HAP-1 (cell line): ENCODE measurements around the gene GATD1.
"Not testable (repeated sequence)": the region's sequence is repeated elsewhere in the genome, so short reads cannot be mapped to it uniquely, and the experiment has no call there.

ENCODE experiments used
- DNase-seq, 2 experiments: peaks; one replicate each; pipeline ENCODE4 v3.0.0-alpha.2; 2016 to 2020; ENCODE audit warnings: low spot score in 2 of 2
- H3K27me3 ChIP-seq: fragments of 250-450 bp; sonication (Bioruptor Pico); 2 replicates; pipeline ENCODE4 v1.5.1; 2020; ENCODE audit warnings: low read depth, mild to moderate bottlenecking, moderate library complexity
- H3K36me3 ChIP-seq: fragments of 250-450 bp; sonication (Bioruptor Pico); replicated peaks from 2 replicates; pipeline ENCODE4 v1.5.1; 2020; ENCODE audit warnings: mild to moderate bottlenecking
- H3K4me1 ChIP-seq: fragments of 250-450 bp; sonication (Bioruptor Pico); 2 replicates; pipeline ENCODE4 v1.5.1; 2020; ENCODE audit warnings: mild to moderate bottlenecking
- H3K4me3 ChIP-seq: fragments of 250-450 bp; sonication (Bioruptor Pico); 2 replicates; pipeline ENCODE4 v1.5.1; 2020; ENCODE audit warnings: mild to moderate bottlenecking, moderate library complexity
- H3K9me3 ChIP-seq: fragments of 250-450 bp; sonication (Bioruptor Pico); 2 replicates; pipeline ENCODE4 v1.5.1; 2020; ENCODE audit warnings: mild to moderate bottlenecking, moderate library complexity
- in situ Hi-C: fragments of 300-500 bp; cut with MboI; formaldehyde crosslinking; loops from 3 replicates; pipeline ENCODE4 v1.14.3; 2020; ENCODE audit warnings: low sequenced_read_pairs, inconsistent platforms, mixed read lengths

Gene GATD1

GRCh38 chr11:737899-738298, 39.4 kb downstream of the GATD1 start:
- DNase-seq, H3K4me3 ChIP-seq, H3K27me3 ChIP-seq, H3K9me3 ChIP-seq, H3K4me1 ChIP-seq, H3K36me3 ChIP-seq, in situ Hi-C loops: not testable (repeated sequence)

GRCh38 chr11:737366-737765, 39.9 kb downstream of the GATD1 start:
- DNase-seq, result no peak
- no peaks in the 10 kb centered on the region for H3K9me3 ChIP-seq
- in situ Hi-C loops, result no loop called here

GRCh38 chr11:734541-734940, 42.7 kb downstream of the GATD1 start:
- H3K4me1 ChIP-seq, DNase-seq, H3K9me3 ChIP-seq, in situ Hi-C loops, H3K36me3 ChIP-seq, H3K27me3 ChIP-seq, H3K4me3 ChIP-seq: not testable (repeated sequence)

More at GRCh38 chr11:737366-737765, 39.9 kb downstream of the GATD1 start:
- Histone ChIP-seq H3K4me1 (peaks cover 3% of the 10 kb centered on the region; the same call in 1 of the 2 replicates), H3K4me3 (no peak overlapping the region), H3K27me3 (no peaks in the 10 kb centered on the region), H3K36me3 (no peaks in the 10 kb centered on the region)

- Histone ChIP-seq H3K4me1 (peaks cover 3% of the 10 kb centered on the region; the same call in 1 of the 2 replicates), H3K4me3 (no peak overlapping the region), H3K36me3 (no peaks in the 10 kb centered on the region), H3K27me3 (no peaks in the 10 kb centered on the region), H3K9me3 (no peaks in the 10 kb centered on the region)
- in situ Hi-C loops, result no loop called here
- no peak for DNase-seq
These were observed 44.2 kb downstream of the GATD1 start for GRCh38 chr11:733072-733471.

GRCh38 chr11:729492-730074, 47.7 kb downstream of the GATD1 start:
- H3K27me3 ChIP-seq, result no peaks in the 10 kb centered on the region
- peaks cover 2% of the 10 kb centered on the region; the same call in 1 of the 2 replicates for H3K4me1 ChIP-seq
- H3K4me3 ChIP-seq, result no peak overlapping the region
- H3K9me3 ChIP-seq, result no peaks in the 10 kb centered on the region
- DNase-seq, result no peak
- in situ Hi-C loops, result no loop called here
- no peaks in the 10 kb centered on the region for H3K36me3 ChIP-seq

GRCh38 chr11:728901-729491, 48.3 kb downstream of the GATD1 start:
- H3K4me1 ChIP-seq, result peaks cover 2% of the 10 kb centered on the region; the same call in 1 of the 2 replicates
- H3K9me3 ChIP-seq, result no peaks in the 10 kb centered on the region
- H3K4me3 ChIP-seq, result no peak overlapping the region
- DNase-seq, result no peak
- in situ Hi-C loops, result no loop called here
- H3K27me3 ChIP-seq, result no peaks in the 10 kb centered on the region
- H3K36me3 ChIP-seq, result no peaks in the 10 kb centered on the region

- peak; percentile 68 to 90 for DNase-seq
- H3K4me3 ChIP-seq, result no peak overlapping the region
- no peaks in the 10 kb centered on the region for H3K36me3 ChIP-seq
- in situ Hi-C loops, result no loop called here
- no peaks in the 10 kb centered on the region for H3K27me3 ChIP-seq
- H3K4me1 ChIP-seq, result peaks cover 2% of the 10 kb centered on the region; the same call in 1 of the 2 replicates
- H3K9me3 ChIP-seq, result no peaks in the 10 kb centered on the region
These were observed 49.2 kb downstream of the GATD1 start for GRCh38 chr11:727859-728748.

GRCh38 chr11:727281-727701, 50.0 kb downstream of the GATD1 start:
- peaks cover 2% of the 10 kb centered on the region; the same call in 1 of the 2 replicates for H3K4me1 ChIP-seq
- no peaks in the 10 kb centered on the region; the same call in 1 of the 2 replicates for H3K27me3 ChIP-seq
- in situ Hi-C loops, result no loop called here
- H3K9me3 ChIP-seq, result no peaks in the 10 kb centered on the region
- DNase-seq, result no peak
- H3K4me3 ChIP-seq, result no peak overlapping the region
- H3K36me3 ChIP-seq, result no peaks in the 10 kb centered on the region

GRCh38 chr11:726278-727220, 50.7 kb downstream of the GATD1 start:
- Histone ChIP-seq H3K36me3 (no peaks in the 10 kb centered on the region), H3K27me3 (peaks cover 2% of the 10 kb centered on the region; the same call in 1 of the 2 replicates), H3K4me3 (no peak overlapping the region), H3K9me3 (no peaks in the 10 kb centered on the region), H3K4me1 (peaks cover 2% of the 10 kb centered on the region; the same call in 1 of the 2 replicates)
- in situ Hi-C loops, result no loop called here
- peak in 1 of 2 experiments; percentile 69 for DNase-seq

- no peaks in the 10 kb centered on the region for H3K9me3 ChIP-seq
- peaks cover 8% of the 10 kb centered on the region for H3K27me3 ChIP-seq
- H3K4me3 ChIP-seq, result no peak overlapping the region
- peaks cover 7% of the 10 kb centered on the region for H3K4me1 ChIP-seq
- in situ Hi-C loops, result no loop called here
- no peak for DNase-seq
- no peaks in the 10 kb centered on the region for H3K36me3 ChIP-seq
These were observed 51.6 kb downstream of the GATD1 start for GRCh38 chr11:725624-726202.

GRCh38 chr11:724778-725386, 52.4 kb downstream of the GATD1 start:
- H3K9me3 ChIP-seq, result no peaks in the 10 kb centered on the region
- in situ Hi-C loops, result no loop called here
- H3K27me3 ChIP-seq, result peaks cover 8% of the 10 kb centered on the region
- DNase-seq, result no peak
- peaks cover 9% of the 10 kb centered on the region for H3K4me1 ChIP-seq
- H3K36me3 ChIP-seq, result no peaks in the 10 kb centered on the region
- no peak overlapping the region for H3K4me3 ChIP-seq

GRCh38 chr11:724049-724777, 53.1 kb downstream of the GATD1 start:
- Histone ChIP-seq H3K27me3 (peaks cover 8% of the 10 kb centered on the region), H3K36me3 (no peaks in the 10 kb centered on the region), H3K9me3 (no peaks in the 10 kb centered on the region), H3K4me3 (no peak overlapping the region), H3K4me1 (peaks cover 9% of the 10 kb centered on the region)
- in situ Hi-C loops, result no loop called here
- DNase-seq, result peak in 1 of 2 experiments; percentile 35
